Bronchial epithelial cell (primary cell): ENCODE data around the gene HSPB1. TPM values are rescaled to one million over a fixed set of nuclear protein-coding genes. Genes with fewer than 3 reads are reported as not detected.
"Not testable (repeated sequence)": the region's sequence is repeated elsewhere in the genome, so short reads cannot be mapped to it uniquely, and the experiment has no call there.

ENCODE experiments used
- DNase-seq: peaks from one replicate; pipeline ENCODE4 v3.0.0-alpha.2; 2010; ENCODE audit warnings: low read depth
- FAIRE-seq: peaks from 2 replicates; lab custom pipeline; 2011; peaks lifted over from hg19 to GRCh38; lab: Jason Lieb, UNC
- H3K27me3 ChIP-seq: 2 replicates; pipeline ENCODE4 v1.5.1; 2011; ENCODE audit warnings: low read length; ENCODE audit not compliant: control insufficient read depth, insufficient read depth
- H3K36me3 ChIP-seq: 2 replicates; pipeline ENCODE4 v1.5.1; 2011; ENCODE audit warnings: low read length; ENCODE audit not compliant: control insufficient read depth, insufficient read depth
- H3K4me3 ChIP-seq: 2 replicates; pipeline ENCODE4 v1.5.1; 2011; ENCODE audit warnings: mild to moderate bottlenecking, low read depth, low read length, control low read depth
- total RNA-seq: library from RNA; depleted of rRNA; stranded (reverse); fragments of >200 nt; gene quantifications from 2 replicates; pipeline ENCODE4 v1.2.1, GENCODE V29; 2014
- TF ChIP-seq, protein P1 (sequence below): IDR thresholded peaks from 2 replicates; pipeline ENCODE4 v1.5.1; 2011; ENCODE audit warnings: mild to moderate bottlenecking, moderate library complexity, low read length, control low read depth, inconsistent platforms; ENCODE audit not compliant: insufficient read depth, severe bottlenecking

The HSPB1 gene
- total RNA-seq, 1 donor from 2014 or later = 36.1 TPM

DNA sequence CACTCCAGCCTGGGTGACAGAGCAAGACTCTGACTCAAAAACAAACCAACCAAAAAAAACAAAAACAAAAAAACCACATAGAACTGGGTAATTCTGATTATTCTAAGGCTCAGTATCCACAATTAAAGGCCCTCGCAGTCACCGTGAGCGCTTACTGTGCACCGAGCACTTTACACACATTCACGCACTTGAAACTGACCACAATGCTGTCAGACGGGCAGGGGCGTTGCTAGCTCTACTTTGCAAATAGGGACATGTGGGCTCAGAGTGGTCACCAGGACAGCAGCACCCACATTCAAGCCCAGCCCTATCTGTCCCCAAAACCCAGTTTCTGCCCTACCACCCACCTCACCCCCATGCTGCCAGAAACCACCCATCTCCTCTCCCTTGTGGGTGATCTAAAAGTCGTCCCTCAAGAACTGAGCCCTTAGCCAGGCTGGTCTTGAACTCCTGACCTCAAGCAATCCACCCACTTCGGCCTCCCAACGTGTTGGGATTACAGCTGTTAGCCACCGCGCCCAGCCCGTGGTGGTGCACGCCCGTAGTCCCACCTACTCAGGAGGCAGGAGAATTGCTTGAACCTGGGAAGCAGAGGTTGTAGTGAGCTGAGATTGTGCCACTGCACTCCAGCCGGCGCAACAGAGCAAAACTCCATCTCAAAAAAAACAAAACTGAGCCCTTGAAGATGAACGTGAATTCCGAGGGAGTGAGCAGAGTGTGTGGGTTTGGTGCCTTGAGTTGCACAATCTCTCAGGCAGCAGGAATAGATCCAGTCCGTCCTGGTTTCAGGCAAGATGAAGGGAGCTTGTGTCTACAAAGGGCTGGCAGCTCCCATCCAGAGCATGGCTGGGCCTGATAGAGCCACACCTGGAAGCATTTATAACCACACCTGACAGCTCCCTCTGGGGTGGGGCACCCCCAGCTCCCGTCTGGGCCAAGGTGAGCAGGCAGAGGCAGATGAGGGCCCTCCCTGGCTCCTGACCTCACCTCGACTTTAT, 5.4 kb upstream of the HSPB1 start:
- H3K36me3 ChIP-seq = no peaks in the 10 kb centered on the region
- peak; percentile 99 for DNase-seq
- FAIRE-seq = peak; percentile 98
- TF ChIP-seq, protein P1, sequence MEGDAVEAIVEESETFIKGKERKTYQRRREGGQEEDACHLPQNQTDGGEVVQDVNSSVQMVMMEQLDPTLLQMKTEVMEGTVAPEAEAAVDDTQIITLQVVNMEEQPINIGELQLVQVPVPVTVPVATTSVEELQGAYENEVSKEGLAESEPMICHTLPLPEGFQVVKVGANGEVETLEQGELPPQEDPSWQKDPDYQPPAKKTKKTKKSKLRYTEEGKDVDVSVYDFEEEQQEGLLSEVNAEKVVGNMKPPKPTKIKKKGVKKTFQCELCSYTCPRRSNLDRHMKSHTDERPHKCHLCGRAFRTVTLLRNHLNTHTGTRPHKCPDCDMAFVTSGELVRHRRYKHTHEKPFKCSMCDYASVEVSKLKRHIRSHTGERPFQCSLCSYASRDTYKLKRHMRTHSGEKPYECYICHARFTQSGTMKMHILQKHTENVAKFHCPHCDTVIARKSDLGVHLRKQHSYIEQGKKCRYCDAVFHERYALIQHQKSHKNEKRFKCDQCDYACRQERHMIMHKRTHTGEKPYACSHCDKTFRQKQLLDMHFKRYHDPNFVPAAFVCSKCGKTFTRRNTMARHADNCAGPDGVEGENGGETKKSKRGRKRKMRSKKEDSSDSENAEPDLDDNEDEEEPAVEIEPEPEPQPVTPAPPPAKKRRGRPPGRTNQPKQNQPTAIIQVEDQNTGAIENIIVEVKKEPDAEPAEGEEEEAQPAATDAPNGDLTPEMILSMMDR = peak; percentile 5
- H3K4me3 ChIP-seq = no peak overlapping the region
- no peaks in the 10 kb centered on the region for H3K27me3 ChIP-seq

DNA sequence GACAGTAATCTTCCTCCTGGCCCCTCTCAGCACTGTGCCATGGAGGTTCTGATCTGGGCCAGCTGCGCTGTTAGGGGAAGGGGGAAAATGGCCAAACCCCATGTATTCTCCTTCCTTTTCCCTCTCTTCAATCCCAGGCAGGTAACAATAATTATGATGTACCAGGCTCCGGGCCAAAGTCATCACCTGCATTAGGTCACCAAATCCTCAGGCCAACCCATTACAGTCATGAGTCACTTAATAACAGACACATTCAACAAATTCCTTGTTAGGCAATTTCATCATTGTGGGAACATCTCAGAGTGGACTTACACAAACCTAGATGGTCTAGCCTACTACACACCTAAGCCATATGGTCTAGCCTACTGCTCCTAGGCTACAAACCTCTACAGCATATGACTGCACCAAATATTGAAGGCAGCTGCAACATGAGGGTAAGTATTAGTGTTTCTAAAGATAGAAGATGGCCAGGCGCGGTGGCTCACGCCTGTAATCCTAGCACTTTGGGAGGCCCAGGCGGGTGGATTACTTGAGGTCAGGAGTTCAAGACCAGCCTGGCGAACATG, 2.2 kb upstream of the HSPB1 start:
- Histone ChIP-seq H3K27me3 (no peaks in the 10 kb centered on the region), H3K4me3 (no peak overlapping the region), H3K36me3 (peaks cover 8% of the 10 kb centered on the region)
- FAIRE-seq = no peak
- DNase-seq = peak; percentile 98
- TF ChIP-seq, protein P1 = no peak

DNA sequence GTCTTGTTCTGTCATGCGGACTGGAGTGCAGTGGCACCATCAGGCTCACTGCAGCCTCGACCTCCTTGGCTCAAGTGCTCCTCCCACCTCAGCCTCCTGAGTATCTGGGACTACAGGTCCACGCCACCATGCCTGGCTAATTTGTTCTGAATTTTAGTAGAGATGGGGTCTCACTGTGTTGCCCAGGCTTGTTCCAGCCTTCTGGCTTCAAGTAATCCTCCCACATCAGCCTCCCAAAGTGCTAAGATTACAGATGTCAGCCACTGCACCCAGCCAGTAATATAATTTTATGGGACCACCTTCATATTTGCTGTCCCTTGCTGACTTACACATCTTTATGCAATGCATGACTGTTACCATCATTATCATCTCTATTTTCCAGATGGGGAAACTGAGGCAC, 1.5 kb upstream of the HSPB1 start:
- no peak for FAIRE-seq
- Histone ChIP-seq H3K4me3 (no peak overlapping the region), H3K36me3 (peaks cover 8% of the 10 kb centered on the region), H3K27me3 (no peaks in the 10 kb centered on the region)
- TF ChIP-seq, protein P1 = no peak
- DNase-seq = no peak

DNA sequence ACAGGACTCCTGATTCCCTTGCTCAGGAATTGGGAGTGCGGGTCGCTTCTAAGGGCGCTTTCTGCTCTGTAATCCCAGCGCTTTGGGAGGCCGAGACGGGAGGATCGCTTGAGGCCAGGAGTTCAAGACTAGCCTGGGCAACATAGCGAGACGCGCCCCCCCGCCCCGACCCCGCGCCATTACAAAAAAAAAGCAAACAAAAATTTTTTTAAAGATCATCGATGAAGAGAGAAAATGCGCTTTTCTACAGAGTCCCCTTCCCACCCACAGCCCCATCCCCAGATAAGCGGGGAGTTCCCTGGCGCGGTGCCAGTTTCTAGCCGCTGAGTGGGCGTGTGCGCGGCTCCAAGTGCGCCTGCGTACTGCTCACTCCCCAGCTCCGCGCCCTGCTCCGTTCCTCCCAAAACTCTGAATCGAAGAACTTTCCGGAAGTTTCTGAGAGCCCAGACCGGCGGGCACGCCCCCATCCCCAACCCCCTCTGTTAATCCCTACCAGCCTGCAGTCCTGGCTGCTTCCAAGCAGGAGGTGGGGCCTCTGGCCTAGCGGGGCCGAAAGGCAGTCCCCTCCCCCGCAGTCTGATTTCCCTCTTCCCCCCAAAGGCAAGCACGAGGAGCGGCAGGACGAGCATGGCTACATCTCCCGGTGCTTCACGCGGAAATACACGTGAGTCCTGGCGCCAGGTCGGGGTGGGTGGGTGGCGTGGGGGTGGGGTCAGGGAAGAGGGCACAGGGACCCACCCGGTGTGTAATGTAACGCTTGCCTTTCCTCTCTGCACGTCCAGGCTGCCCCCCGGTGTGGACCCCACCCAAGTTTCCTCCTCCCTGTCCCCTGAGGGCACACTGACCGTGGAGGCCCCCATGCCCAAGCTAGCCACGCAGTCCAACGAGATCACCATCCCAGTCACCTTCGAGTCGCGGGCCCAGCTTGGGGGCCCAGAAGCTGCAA, 1.0 kb downstream of the HSPB1 start:
- Histone ChIP-seq H3K4me3 (peak overlapping the region; percentile 95), H3K27me3 (no peaks in the 10 kb centered on the region), H3K36me3 (peaks cover 8% of the 10 kb centered on the region)
- TF ChIP-seq, protein P1 = no peak
- DNase-seq (peak; percentile 71), FAIRE-seq (no peak)

DNA sequence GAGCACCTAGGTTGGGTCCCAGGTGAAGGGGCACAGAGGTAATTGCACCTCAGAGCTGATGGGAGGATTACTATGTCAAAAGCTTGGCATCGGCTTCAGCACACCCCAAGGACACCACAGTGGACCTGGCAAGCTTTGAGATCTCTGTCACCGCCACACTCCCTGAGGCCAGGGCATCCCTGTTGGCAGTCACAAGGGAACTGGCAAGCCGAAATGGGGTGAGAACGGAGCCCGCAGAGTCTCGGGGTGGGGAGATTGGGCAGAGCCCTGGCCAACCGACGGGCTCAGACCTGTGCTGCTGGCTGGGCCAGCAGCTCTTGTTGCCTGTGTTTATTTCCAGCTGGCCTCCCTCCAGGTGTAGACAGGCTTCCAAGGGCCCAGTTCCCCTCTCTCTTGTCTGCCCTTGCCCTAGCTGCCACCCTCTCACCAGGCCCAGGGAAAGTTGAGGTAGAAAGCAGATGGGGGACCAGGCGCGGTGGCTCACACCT, 2.5 kb downstream of the HSPB1 start:
- no peaks in the 10 kb centered on the region for H3K27me3 ChIP-seq
- peak; percentile 84 for DNase-seq
- peak; percentile 23 for FAIRE-seq
- H3K36me3 ChIP-seq = peaks cover 8% of the 10 kb centered on the region
- H3K4me3 ChIP-seq = peak overlapping the region; percentile 95
- TF ChIP-seq, protein P1 = no peak

- not testable (repeated sequence) for DNase-seq, H3K27me3 ChIP-seq, H3K4me3 ChIP-seq, H3K36me3 ChIP-seq
- peak; percentile 83 for FAIRE-seq
Measured at GRCh38 chr7:76308874-76309273, 6.4 kb downstream of the HSPB1 start.

DNA sequence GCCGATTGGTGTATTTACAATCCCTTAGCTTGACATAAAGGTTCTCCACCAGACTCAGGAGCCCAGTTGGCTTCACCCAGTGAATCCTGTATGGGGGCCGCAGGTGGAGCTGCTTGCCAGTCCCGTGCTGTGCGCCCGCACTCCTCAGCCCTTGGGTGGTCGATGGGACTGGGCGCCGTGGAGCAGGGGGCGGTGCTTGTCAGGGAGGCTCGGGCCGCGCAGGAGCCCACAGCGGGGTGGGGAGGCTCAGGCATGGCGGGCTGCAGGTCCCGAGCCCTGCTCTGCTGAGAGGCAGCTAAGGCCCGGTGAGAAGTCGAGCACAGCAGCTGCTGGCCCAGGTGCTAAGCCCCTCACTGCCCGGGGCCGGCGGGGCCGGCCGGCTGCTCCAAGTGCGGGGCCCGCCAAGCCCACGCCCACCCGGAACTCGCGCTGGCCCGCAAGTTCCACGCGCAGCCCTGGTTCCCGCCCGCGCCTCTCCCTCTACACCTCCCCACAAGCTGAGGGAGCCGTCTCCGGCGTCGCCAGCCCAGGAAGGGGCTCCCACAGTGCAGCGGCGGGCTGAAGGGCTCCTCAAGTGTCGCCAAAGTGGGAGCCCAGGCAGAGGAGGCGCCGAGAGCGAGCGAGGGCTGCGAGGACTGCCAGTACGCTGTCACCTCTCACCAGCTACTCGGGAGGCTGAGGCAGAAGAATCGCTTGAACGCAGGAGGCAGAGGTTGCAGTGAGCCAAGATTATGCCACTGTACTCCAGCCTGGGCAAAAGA, 7.0 kb downstream of the HSPB1 start:
- not testable (repeated sequence) for H3K27me3 ChIP-seq, FAIRE-seq, H3K36me3 ChIP-seq, DNase-seq, H3K4me3 ChIP-seq
